ENCODE results near the gene SRSF6. TPM values are rescaled to one million over a fixed set of nuclear protein-coding genes. Genes with fewer than 3 reads are reported as not detected.

SRSF6 gene
- total RNA-seq, 1 experiment from 2014 or later: 242 TPM

- BruUV-seq (replicated peaks): no TSS peak
- Histone ChIP-seq H3K27me3 (ENCODE audit: insufficient read depth, low read length) (no peaks in the 10 kb centered on the region), H3K4me3 (replicated peaks in 1 of 2; ENCODE audit: low read depth in 1 of 2, low read length in 2 of 2) (no peak overlapping the region), H3K4me2 (ENCODE audit: low read length) (no peak overlapping the region), H3K9ac (ENCODE audit: low read length) (no peak overlapping the region), H3K9me2 (ENCODE audit: insufficient read depth) (no peaks in the 10 kb centered on the region), H3K79me2 (ENCODE audit: insufficient read depth, low read length) (peaks cover 65% of the 10 kb centered on the region), H3K36me3 (ENCODE audit: control insufficient read depth in 1 of 2, insufficient read depth in 2 of 2, low read length in 2 of 2) (peaks cover 57 to 59% of the 10 kb centered on the region in 2 experiments), H3K4me1 (ENCODE audit: control insufficient read depth in 1 of 2, insufficient read depth in 2 of 2, low read length in 2 of 2) (peaks cover 0 to under 1% of the 10 kb centered on the region in 2 experiments; a peak in 3 of 4 replicates), H2AFZ (ENCODE audit: low read depth, low read length, poor library complexity, severe bottlenecking) (no peak overlapping the region), H3K9me3 (ENCODE audit: control insufficient read depth in 1 of 2, insufficient read depth in 1 of 2, low read depth in 1 of 2, low read length in 2 of 2) (no peaks in the 10 kb centered on the region), H3K27ac (ENCODE audit: low read depth, low read length) (no peak overlapping the region), H4K20me1 (ENCODE audit: insufficient read depth) (peaks cover 39% of the 10 kb centered on the region)
- ChIA-PET POLR2A (no interaction called here), CTCF (no interaction called here), RAD21 (ENCODE audit: low non-redundant PET in 1 of 2, low total read pairs in 2 of 2, uncharacterized antibody in 2 of 2, unreplicated experiment in 2 of 2) (interaction anchor here in 1 of 2 experiments (0.6 kb wide), 1 partner anchor 13 kb away, joined by 4 read pairs; no protein-coding TSS in a partner anchor)
- ATAC-seq: no peak
- intact Hi-C loops (cut with micrococcal nuclease): no loop called here
- TF ChIP-seq MAX (IDR thresholded peaks at IDR 0.05): no peak
- TF ChIP-seq FOSL1 (IDR thresholded peaks at IDR 0.05; ENCODE audit: low read depth): no peak
- no peak for TF ChIP-seq EZH2 (IDR thresholded peaks at IDR 0.05)
- TF ChIP-seq SRF (IDR thresholded peaks at IDR 0.05; ENCODE audit: low read depth): no peak
- TF ChIP-seq EGR1 (IDR thresholded peaks at IDR 0.05; ENCODE audit: low read depth): no peak
- no peak for TF ChIP-seq CBX3 (IDR thresholded peaks at IDR 0.05; ENCODE audit: low read depth)
- TF ChIP-seq CEBPB (IDR thresholded peaks at IDR 0.05; ENCODE audit: low read depth): no peak
- TF ChIP-seq SP1 (IDR thresholded peaks at IDR 0.05; ENCODE audit: low read depth): no peak
- TF ChIP-seq CTCF (IDR thresholded peaks at IDR 0.05 in 2 of 3, conservative IDR thresholded peaks at IDR 0.05 in 1 of 3; ENCODE audit: borderline replicate concordance in 1 of 3, insufficient read depth in 1 of 3, low read depth in 2 of 3, low read length in 2 of 3): no peak
- no peak for TF ChIP-seq ELF1 (IDR thresholded peaks at IDR 0.05; ENCODE audit: borderline replicate concordance, low read depth)
- no peak for TF ChIP-seq ATF3 (IDR thresholded peaks at IDR 0.05)
- no peak for TF ChIP-seq RAD21 (IDR thresholded peaks at IDR 0.05; ENCODE audit: low read depth)
- no peak for TF ChIP-seq REST (IDR thresholded peaks at IDR 0.05; ENCODE audit: low read depth)
- no peak for TF ChIP-seq ZBTB33 (IDR thresholded peaks at IDR 0.05; ENCODE audit: extremely low read depth, insufficient replicate concordance, low read length)
- TF ChIP-seq EZH2phosphoT487 (IDR thresholded peaks at IDR 0.05; ENCODE audit: borderline replicate concordance): no peak
- TF ChIP-seq TCF7L2 (IDR thresholded peaks at IDR 0.05; ENCODE audit: borderline replicate concordance, extremely low read depth, insufficient read depth, insufficient read length): no peak
- TF ChIP-seq POLR2AphosphoS5 (IDR thresholded peaks at IDR 0.05; ENCODE audit: low read depth, low read length): no peak
- TF ChIP-seq SIN3A (IDR thresholded peaks at IDR 0.05; ENCODE audit: low read depth): no peak
- no peak for DNase-seq (ENCODE audit: low read depth, low spot score)
Measured at GRCh38 chr20:43464219-43464790, 6.6 kb downstream of the SRSF6 start.

Measured in HCT116 (cell line).